K562 (cell line): ENCODE results near the gene LRRC4B. TPM values are rescaled to one million over a fixed set of nuclear protein-coding genes. Genes with fewer than 3 reads are reported as not detected.

Experiments
- ATAC-seq: fragments of 200-7000 bp; cut with Tn5 transposase; 3 replicates; pipeline ENCODE4 v1.9.1; 2020; ENCODE audit warnings: moderate library complexity
- BruUV-seq: library from RNA; stranded (reverse); fragments of 400-500 nt; replicated peaks from 2 replicates; lab custom pipeline; 2021; lab: Mats Ljungman, UMichigan
- CTCF ChIA-PET: fragments of 300-600 bp; formaldehyde crosslinking; extraction: SDS; loops from one replicate; lab custom pipeline; 2021; ENCODE audit warnings: low intra/inter-chr PET ratio; lab: Yijun Ruan, JAX
- POLR2A ChIA-PET: fragments of 300-600, 350-650 bp; sonication (Branson Sonifier 250); formaldehyde crosslinking; extraction: SDS; loops from one replicate; lab custom pipeline; 2021; ENCODE audit warnings: antibody characterized with exemption, inconsistent platforms; lab: Yijun Ruan, JAX
- DNase-seq, 4 experiments: peaks; one replicate each; pipeline versions ENCODE4 v3.0.0 to v3.0.0-alpha.2; 2011 to 2018; ENCODE audit warnings: low spot score in 3 of 4, mixed read lengths in 3 of 4; ENCODE audit errors: extremely low read depth in 1 of 4
- FAIRE-seq: peaks from 2 replicates; lab custom pipeline; 2011; peaks lifted over from hg19 to GRCh38; lab: Jason Lieb, UNC
- H2AFZ ChIP-seq: 2 replicates; pipeline ENCODE4 v1.6.0; 2011; ENCODE audit warnings: low read depth, low read length, control low read depth, inconsistent platforms
- H3K27ac ChIP-seq: fragments of 200-600 bp; 3 replicates; pipeline ENCODE4 v1.8.0; 2011; ENCODE audit warnings: low read depth, mild to moderate bottlenecking, control low read depth, inconsistent platforms, low read length, moderate library complexity, mixed read lengths; ENCODE audit errors: extremely low read depth
- H3K27me3 ChIP-seq, 2 experiments: fragments of 300-600 bp in 1 of 2; 2 replicates in 1 of 2; 3 replicates in 1 of 2; pipeline versions ENCODE4 v1.6.0 to v1.8.0; 2011; ENCODE audit warnings: inconsistent platforms in 2 of 2, low read length in 2 of 2, mild to moderate bottlenecking in 1 of 2, mixed read lengths in 1 of 2, moderate library complexity in 1 of 2; ENCODE audit not compliant: control insufficient read depth in 2 of 2, insufficient read depth in 2 of 2
- H3K36me3 ChIP-seq: fragments of 300-600 bp; 3 replicates; pipeline ENCODE4 v1.8.0; 2011; ENCODE audit warnings: mild to moderate bottlenecking, low read length, inconsistent platforms; ENCODE audit not compliant: control insufficient read depth, insufficient read depth
- H3K4me1 ChIP-seq, 2 experiments: fragments of 200-600 bp in 1 of 2; replicated peaks in 1 of 2; 2 replicates in 1 of 2; 3 replicates in 1 of 2; pipeline versions ENCODE4 v1.5.1 to v1.8.0; 2011; ENCODE audit warnings: inconsistent platforms in 2 of 2, low read length in 2 of 2, mild to moderate bottlenecking in 1 of 2, mixed read lengths in 1 of 2, moderate library complexity in 1 of 2; ENCODE audit not compliant: control insufficient read depth in 2 of 2, insufficient read depth in 2 of 2
- H3K4me2 ChIP-seq: 2 replicates; pipeline ENCODE4 v1.6.1; 2011; ENCODE audit warnings: low read length, control low read depth, inconsistent platforms, mixed read lengths; ENCODE audit not compliant: insufficient read depth
- H3K4me3 ChIP-seq: fragments of 200-600 bp; sonication (generic), shearing (Covaris generic); 2 replicates; pipeline ENCODE4 v1.5.1; 2016; ENCODE audit warnings: control low read depth, inconsistent platforms
- H3K79me2 ChIP-seq: fragments of 200-600 bp; 3 replicates; pipeline ENCODE4 v1.8.0; 2011; ENCODE audit warnings: low read length, inconsistent platforms; ENCODE audit not compliant: control insufficient read depth, insufficient read depth
- H3K9ac ChIP-seq, 2 experiments: 2 replicates each; pipeline versions ENCODE4 v1.6.0 to v1.6.1; 2011; ENCODE audit warnings: low read depth in 2 of 2, low read length in 2 of 2, control low read depth in 1 of 2, inconsistent platforms in 1 of 2, mild to moderate bottlenecking in 1 of 2, mixed read lengths in 1 of 2; ENCODE audit not compliant: insufficient read depth in 1 of 2
- H3K9me1 ChIP-seq: one replicate; pipeline ENCODE4 v1.6.0; 2011; ENCODE audit warnings: inconsistent platforms, mild to moderate bottlenecking, low read length, moderate library complexity; ENCODE audit not compliant: control insufficient read depth, insufficient read depth
- H3K9me3 ChIP-seq: replicated peaks from 2 replicates; pipeline ENCODE4 v1.5.1; 2011; ENCODE audit warnings: low read depth, low read length, inconsistent platforms; ENCODE audit not compliant: control insufficient read depth, insufficient read depth
- H4K20me1 ChIP-seq: replicated peaks from 2 replicates; pipeline ENCODE4 v1.6.1; 2011; ENCODE audit warnings: low read length, inconsistent platforms, mixed read lengths; ENCODE audit not compliant: control insufficient read depth, insufficient read depth
- BCOR ChIP-seq: fragments of 450-650 bp; IDR thresholded peaks from 2 replicates; pipeline ENCODE4 v1.6.1; 2016
- BMI1 ChIP-seq: fragments of 150-350 bp; IDR thresholded peaks from 2 replicates; pipeline ENCODE4 v1.6.1; 2014; ENCODE audit warnings: low read length
- CTBP1 ChIP-seq: fragments of 450-650 bp; IDR thresholded peaks from 2 replicates; pipeline ENCODE4 v1.6.1; 2016; ENCODE audit warnings: borderline replicate concordance
- GABPA ChIP-seq: fragments of 200-800 bp; sonication (Bioruptor generic); conservative IDR thresholded peaks from 2 replicates; pipeline ENCODE4 v1.6.1; 2016; ENCODE audit warnings: low read depth, missing genetic modification characterization, missing compliant biosample characterization
- KDM1A ChIP-seq, 2 experiments: fragments of 450-650 bp; IDR thresholded peaks; 2 replicates each; pipeline ENCODE4 v1.6.1; 2016; ENCODE audit warnings: mild to moderate bottlenecking in 2 of 2
- MCM2 ChIP-seq: fragments of 450-650 bp; IDR thresholded peaks from 2 replicates; pipeline ENCODE4 v1.6.1; 2017; ENCODE audit warnings: low read depth, mild to moderate bottlenecking
- MCM3 ChIP-seq: fragments of 450-650 bp; IDR thresholded peaks from 2 replicates; pipeline ENCODE4 v1.6.1; 2016
- MYNN ChIP-seq, 2 experiments: sonication (generic); formaldehyde crosslinking in 1 of 2; IDR thresholded peaks; 2 replicates each; pipeline versions ENCODE4 v1.5.0 to v1.6.1; 2016 to 2020; ENCODE audit warnings: antibody characterized with exemption in 1 of 2, missing genetic modification reagents in 1 of 2
- PRDM10 ChIP-seq: fragments of 450-650 bp; IDR thresholded peaks from 2 replicates; pipeline ENCODE4 v1.6.1; 2018; ENCODE audit not compliant: partially characterized antibody
- RAD21 ChIP-seq, 2 experiments: fragments of 250-450 bp in 1 of 2; fragments of 450-650 bp in 1 of 2; sonication (Bioruptor Pico) in 1 of 2; formaldehyde crosslinking in 1 of 2; IDR thresholded peaks in 1 of 2; conservative IDR thresholded peaks in 1 of 2; 2 replicates each; pipeline versions ENCODE4 v1.4.0 to v1.8.0; 2020 to 2022; ENCODE audit warnings: mild to moderate bottlenecking in 2 of 2, moderate library complexity in 1 of 2
- SMAD1 ChIP-seq: fragments of 150-350 bp; IDR thresholded peaks from 2 replicates; pipeline ENCODE4 v1.6.1; 2014; ENCODE audit warnings: low read length, low read depth; ENCODE audit not compliant: partially characterized antibody
- SMARCA5 ChIP-seq: fragments of 450-650 bp; IDR thresholded peaks from 2 replicates; pipeline ENCODE4 v1.6.1; 2016
- ZNF121 ChIP-seq: sonication (generic); formaldehyde crosslinking; conservative IDR thresholded peaks from 2 replicates; pipeline ENCODE4 v1.8.0; 2022; ENCODE audit warnings: missing genetic modification reagents
- ZNF740 ChIP-seq, 3 experiments: fragments of 200-800 bp in 1 of 3; sonication (Bioruptor generic) in 1 of 3; sonication (generic) in 1 of 3; formaldehyde crosslinking in 1 of 3; IDR thresholded peaks; 2 replicates each; pipeline versions ENCODE4 v1.6.1 to v1.8.0; 2016 to 2022; ENCODE audit warnings: mild to moderate bottlenecking in 2 of 3, missing compliant biosample characterization in 2 of 3, missing genetic modification characterization in 2 of 3, missing genetic modification reagents in 1 of 3
- WGBS: fragments of 100-300 bp; shearing (Covaris generic); methylation state at CpG from one replicate; pipeline ENCODE4 v1.1.6; 2016; ENCODE audit warnings: low coverage, mixed read lengths; ENCODE audit not compliant: insufficient coverage; ENCODE audit errors: missing lambda C conversion rate; 5-methylcytosine and 5-hydroxymethylcytosine counted together
- in situ Hi-C: fragments of 300-500 bp; cut with MboI; formaldehyde crosslinking; loops from 4 replicates; pipeline ENCODE4 v1.15.0; 2018; ENCODE audit warnings: inconsistent platforms, mixed read lengths
- intact Hi-C: fragments of 100-400 bp; cut with micrococcal nuclease; formaldehyde crosslinking; loops from 2 replicates; pipeline ENCODE4 v1.14.2; 2022
- polyA plus RNA-seq, 8 experiments: library from polyadenylated mRNA; depleted of rRNA in 4 of 8; stranded (reverse) in 5 of 8; unstranded in 3 of 8; fragments of >200 nt; fragmentation: Nextera tagmentation in 2 of 8; fragmentation: Illumina TruSeq in 1 of 8; extraction: Ambion mirVana in 2 of 8; extraction: Trizol in 1 of 8; gene quantifications; 2 replicates each; pipeline versions ENCODE4 v1.2.1 to v1.2.3, GENCODE V29; 2011 to 2014; ENCODE audit warnings: inconsistent platforms in 1 of 8, missing spikeins in 1 of 8
- total RNA-seq, 7 experiments: library from RNA; depleted of rRNA in 6 of 7; stranded (reverse); fragments of >200 nt in 6 of 7; fragmentation: Illumina TruSeq in 2 of 7; extraction: Trizol in 2 of 7; gene quantifications; 2 replicates each; pipeline versions ENCODE4 v1.2.1 to v1.2.3, GENCODE V29; 2011 to 2021; ENCODE audit warnings: low replicate concordance in 1 of 7

The LRRC4B gene
- total and polyA plus RNA-seq, 9 of the 15 experiments (the other 6 are each of a cell fraction or from before 2014, with no cell fraction given) = 0.18 to 9.6 (median 2.9) TPM; not detected in 2

- POLR2A ChIA-PET = interaction anchor here (0.6 to 1.6 kb wide), 5 partner anchors 17 to 690 kb away, joined by 3 to 6 read pairs (median 3); no protein-coding TSS in a partner anchor
- in situ Hi-C loops (no loop called here), intact Hi-C loops (loop anchor here (1.0 kb wide), 1 partner anchor 18 kb away; no protein-coding TSS in a partner anchor)
- BruUV-seq = no TSS peak
- FAIRE-seq (no peak), DNase-seq (peak in 1 of 4 experiments; percentile 32), ATAC-seq (peak; percentile 47)
- Histone ChIP-seq H3K27me3 (peaks cover 0 to 13% of the 10 kb centered on the region in 2 experiments; a peak in 2 of 5 replicates), H3K9me3 (no peaks in the 10 kb centered on the region), H3K4me2 (peak overlapping the region; percentile 89), H3K36me3 (no peaks in the 10 kb centered on the region), H3K4me3 (peak overlapping the region; percentile 54), H3K4me1 (peaks cover 14 to 40% of the 10 kb centered on the region in 2 experiments), H3K79me2 (no peaks in the 10 kb centered on the region), H4K20me1 (peaks cover 8% of the 10 kb centered on the region), H3K9me1 (no peaks in the 10 kb centered on the region), H3K27ac (no peak overlapping the region), H2AFZ (peak overlapping the region; percentile 98; the same call in 1 of the 2 replicates), H3K9ac (peak overlapping the region; percentile 53 to 90; a peak in 3 of 4 replicates)
- CTCF ChIA-PET = interaction anchor here (0.7 to 1.1 kb wide), 3 partner anchors 108 to 302 kb away, joined by 3 to 5 read pairs (median 3); no protein-coding TSS in a partner anchor
- 20% methylated on average over 26 of the region's 28 CpGs for WGBS
- TF ChIP-seq KDM1A (IDR thresholded peaks at IDR 0.05) (peak in 1 of 2 experiments; percentile 29; a peak in 1 of 4 replicates), BMI1 (no peak), CTBP1 (no peak), MCM2 (no peak), RAD21 (CRISPR knock-in tag; conservative IDR thresholded peaks at IDR 0.05 in 1 of 2, IDR thresholded peaks at IDR 0.05 in 1 of 2) (no peak), ZNF121 (CRISPR knock-in tag) (no peak), MYNN (IDR thresholded peaks at IDR 0.05) (peak; percentile 99), MYNN (CRISPR knock-in tag; IDR thresholded peaks at IDR 0.05) (peak; percentile 93), ZNF740 (CRISPR knock-in tag; IDR thresholded peaks at IDR 0.05) (peak; percentile 61; the same call in 1 of the 2 replicates), ZNF740 (tag; IDR thresholded peaks at IDR 0.05) (peak in 1 of 2 experiments; percentile 86; a peak in 1 of 4 replicates), PRDM10 (peak; percentile 55), SMARCA5 (0 out of 2 replicates have a peak, but pooled peaks have one; percentile 58), GABPA (tag) (no peak), MCM3 (no peak), SMAD1 (no peak), BCOR (peak; percentile 82)
These were observed 12.6 kb downstream of the LRRC4B start for GRCh38 chr19:50555450-50556281.
